OCI-LY1 (cell line): Measurements from ENCODE around the gene KCNJ4.

ENCODE experiments used
- CTCF ChIP-seq: fragments of 200-600 bp; sonication (generic), shearing (Covaris generic); IDR thresholded peaks from 2 replicates; pipeline ENCODE4 v1.5.1; 2017; ENCODE audit warnings: mild to moderate bottlenecking, antibody characterized with exemption, low read length, moderate library complexity, mixed read lengths
- EZH2 ChIP-seq: fragments of 200-600 bp; sonication (generic), shearing (Covaris generic); IDR thresholded peaks from 2 replicates; pipeline ENCODE4 v1.8.0; 2017; ENCODE audit warnings: borderline replicate concordance, mixed run types, mild to moderate bottlenecking, antibody characterized with exemption, low read length, moderate library complexity, mixed read lengths

DNA sequence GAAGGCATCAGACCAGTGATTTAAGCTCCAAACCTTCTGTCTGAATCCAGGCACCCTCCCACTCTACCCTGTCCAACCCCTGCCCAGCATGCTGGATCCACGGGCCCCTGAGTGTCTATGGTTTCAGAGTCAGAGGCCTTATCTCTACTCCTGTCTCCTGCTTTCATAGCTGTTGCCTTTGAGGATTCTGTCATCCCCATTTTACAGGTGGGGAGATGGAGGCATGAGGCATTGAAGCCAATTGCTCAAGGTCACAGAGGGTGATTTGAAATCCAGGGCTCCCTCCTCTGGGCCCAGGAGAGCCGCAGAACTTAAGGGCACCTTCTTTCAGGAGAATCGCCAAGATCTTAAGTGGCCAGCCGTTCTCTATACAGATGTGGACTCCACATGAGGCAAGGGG lies 3.1 kb downstream of the KCNJ4 start:
- TF ChIP-seq CTCF (no peak), EZH2 (no peak)
